CD14-positive monocyte (primary cell): ENCODE results near the gene RNF175. TPM values are rescaled to one million over a fixed set of nuclear protein-coding genes. Genes with fewer than 3 reads are reported as not detected.

Experiments
- DNase-seq, 3 donors: peaks; one replicate each; pipeline ENCODE4 v3.0.0-alpha.2; 2011 to 2022
- H2AFZ ChIP-seq: 2 replicates; pipeline ENCODE4 v1.6.0; 2012; ENCODE audit warnings: mild to moderate bottlenecking, low read depth, low read length, inconsistent platforms; ENCODE audit not compliant: insufficient read depth, poor library complexity, severe bottlenecking
- H3K27ac ChIP-seq, 2 donors: 1 replicate in 1 of 2; 2 replicates in 1 of 2; pipeline ENCODE4 v1.5.1; 2012 to 2013; ENCODE audit warnings: low read length in 2 of 2, control low read depth in 1 of 2, inconsistent platforms in 1 of 2, low read depth in 1 of 2, mild to moderate bottlenecking in 1 of 2
- H3K27me3 ChIP-seq, 2 donors: one replicate each; pipeline versions ENCODE4 v1.6.0 to v1.6.1; 2011 to 2013; ENCODE audit warnings: low read length in 2 of 2; ENCODE audit not compliant: control insufficient read depth in 2 of 2, insufficient read depth in 2 of 2
- H3K36me3 ChIP-seq, 2 donors: replicated peaks in 1 of 2; 1 replicate in 1 of 2; 2 replicates in 1 of 2; pipeline versions ENCODE4 v1.5.1 to v1.6.1; 2012 to 2013; ENCODE audit warnings: low read length in 2 of 2, control low read depth in 1 of 2, inconsistent platforms in 1 of 2, mild to moderate bottlenecking in 1 of 2; ENCODE audit not compliant: insufficient read depth in 2 of 2, control insufficient read depth in 1 of 2
- H3K4me1 ChIP-seq, 2 donors: 1 replicate in 1 of 2; 2 replicates in 1 of 2; pipeline versions ENCODE4 v1.5.1 to v1.6.1; 2012 to 2013; ENCODE audit warnings: low read length in 2 of 2, control low read depth in 1 of 2, inconsistent platforms in 1 of 2, mild to moderate bottlenecking in 1 of 2, moderate library complexity in 1 of 2; ENCODE audit not compliant: insufficient read depth in 2 of 2, control insufficient read depth in 1 of 2
- H3K4me2 ChIP-seq: replicated peaks from 2 replicates; pipeline ENCODE3; 2012; ENCODE audit warnings: low read length, moderate library complexity, mild to moderate bottlenecking; ENCODE audit not compliant: poor library complexity, severe bottlenecking; ENCODE audit errors: extremely low read depth
- H3K4me3 ChIP-seq, 3 experiments: fragments of 200-600 bp in 1 of 3; sonication (generic) in 1 of 3; replicated peaks in 1 of 3; 1 replicate in 2 of 3; 2 replicates in 1 of 3; pipeline ENCODE4 v1.5.1; 2011 to 2013; ENCODE audit warnings: low read length in 3 of 3, mild to moderate bottlenecking in 3 of 3, control low read depth in 2 of 3, low read depth in 2 of 3, inconsistent platforms in 1 of 3, moderate library complexity in 1 of 3
- H3K79me2 ChIP-seq: 2 replicates; pipeline ENCODE4 v1.6.0; 2012; ENCODE audit warnings: mild to moderate bottlenecking, control low read depth, inconsistent platforms, low read length, moderate library complexity; ENCODE audit not compliant: insufficient read depth
- H3K9ac ChIP-seq: 2 replicates; pipeline ENCODE4 v1.6.0; 2017; ENCODE audit warnings: low read length, mild to moderate bottlenecking; ENCODE audit not compliant: insufficient read depth, poor library complexity, severe bottlenecking
- H3K9me3 ChIP-seq, 2 donors: replicated peaks in 1 of 2; 1 replicate in 1 of 2; 2 replicates in 1 of 2; pipeline versions ENCODE4 v1.5.1 to v1.6.1; 2012 to 2013; ENCODE audit warnings: low read length in 2 of 2, control low read depth in 1 of 2; ENCODE audit not compliant: control insufficient read depth in 1 of 2, insufficient read depth in 1 of 2
- H4K20me1 ChIP-seq: 2 replicates; pipeline ENCODE4 v1.6.0; 2012; ENCODE audit warnings: mild to moderate bottlenecking, low read length, control low read depth, moderate library complexity; ENCODE audit not compliant: insufficient read depth
- H3K27ac Mint-ChIP-seq, 7 donors: one replicate each; pipeline ENCODE4 v1.8.0; 2020; ENCODE audit warnings: mild to moderate bottlenecking in 7 of 7, mixed read lengths in 7 of 7, moderate library complexity in 6 of 7, inconsistent platforms in 2 of 7
- H3K27me3 Mint-ChIP-seq, 3 donors: one replicate each; pipeline ENCODE4 v1.8.0; 2021 to 2022; ENCODE audit warnings: low read depth in 3 of 3, mild to moderate bottlenecking in 3 of 3, mixed read lengths in 3 of 3, moderate library complexity in 3 of 3, inconsistent platforms in 1 of 3
- H3K36me3 Mint-ChIP-seq, 2 donors: one replicate each; pipeline ENCODE4 v1.8.0; 2020; ENCODE audit warnings: mixed read lengths in 2 of 2, inconsistent platforms in 1 of 2, mild to moderate bottlenecking in 1 of 2
- H3K4me1 Mint-ChIP-seq: one replicate; pipeline ENCODE4 v1.8.0; 2020; ENCODE audit warnings: mild to moderate bottlenecking, mixed read lengths
- H3K4me3 Mint-ChIP-seq, 2 donors: one replicate each; pipeline ENCODE4 v1.8.0; 2020; ENCODE audit warnings: mild to moderate bottlenecking in 2 of 2, mixed read lengths in 2 of 2, moderate library complexity in 1 of 2
- H3K9me3 Mint-ChIP-seq, 7 donors: one replicate each; pipeline ENCODE4 v1.8.0; 2020 to 2022; ENCODE audit warnings: mixed read lengths in 7 of 7, mild to moderate bottlenecking in 6 of 7, moderate library complexity in 6 of 7, inconsistent platforms in 2 of 7
- CTCF ChIP-seq: fragments of 200-600 bp; IDR thresholded peaks from one replicate; pipeline ENCODE4 v1.8.0; 2022; ENCODE audit warnings: antibody characterized with exemption, mild to moderate bottlenecking
- WGBS: methylation state at CpG from one replicate; pipeline ENCODE4 v1.1.5; 2013; ENCODE audit warnings: missing lambda C conversion rate; ENCODE audit not compliant: insufficient coverage; 5-methylcytosine and 5-hydroxymethylcytosine counted together
- intact Hi-C, 2 donors: fragments of 100-400 bp; cut with micrococcal nuclease; formaldehyde crosslinking; loops; one replicate each; pipeline versions ENCODE4 v1.15.0 to v1.15.1; 2023
- polyA plus RNA-seq, 3 donors: library from polyadenylated mRNA; depleted of rRNA in 1 of 3; unstranded in 2 of 3; stranded (reverse) in 1 of 3; fragments of 300-500 nt in 2 of 3; fragments of >200 nt in 1 of 3; fragmentation: Illumina TruSeq in 2 of 3; gene quantifications; 1 replicate in 2 of 3; 2 replicates in 1 of 3; pipeline ENCODE4 v1.2.3, GENCODE V29; 2012 to 2021

The RNF175 gene
- polyA plus RNA-seq, 3 donors: 0.36 to 0.91 (median 0.55) TPM

GRCh38 chr4:153785910-153786721 is 26.3 kb upstream of the RNF175 start:
- Histone ChIP-seq H3K4me2 (no peak overlapping the region), H3K79me2 (no peaks in the 10 kb centered on the region), H3K27ac (no peak overlapping the region), H3K9me3 (peaks cover 0 to 34% of the 10 kb centered on the region in 2 donors), H3K36me3 (no peaks in the 10 kb centered on the region), H3K4me1 (peaks cover 9 to 27% of the 10 kb centered on the region in 2 donors), H3K27me3 (peaks cover 80 to 97% of the 10 kb centered on the region in 2 donors), H3K4me3 (no peak overlapping the region), H3K9ac (no peak overlapping the region), H4K20me1 (no peaks in the 10 kb centered on the region), H2AFZ (no peak overlapping the region)
- WGBS: 0% methylated on average over 1 of the region's 3 CpGs
- H3K27ac Mint-ChIP-seq: no peak overlapping the region
- peaks cover 0 to 9% of the 10 kb centered on the region in 2 donors for H3K36me3 Mint-ChIP-seq
- no peak for TF ChIP-seq CTCF
- peaks cover 32% of the 10 kb centered on the region for H3K4me1 Mint-ChIP-seq
- intact Hi-C loops: no loop called here
- peaks cover 79 to 91% (median 88%) of the 10 kb centered on the region in 3 donors for H3K27me3 Mint-ChIP-seq
- H3K9me3 Mint-ChIP-seq: peaks cover 0 to 22% (median 11%) of the 10 kb centered on the region in 7 donors
- peak overlapping the region in 1 of 2 donors; percentile 17 for H3K4me3 Mint-ChIP-seq
- DNase-seq: no peak

GRCh38 chr4:153784166-153784699 is 24.4 kb upstream of the RNF175 start:
- Histone ChIP-seq H2AFZ (no peak overlapping the region), H3K27me3 (peaks cover 69 to 81% of the 10 kb centered on the region in 2 donors), H3K9me3 (peaks cover 0 to 18% of the 10 kb centered on the region in 2 donors), H3K4me2 (no peak overlapping the region), H3K36me3 (no peaks in the 10 kb centered on the region), H4K20me1 (no peaks in the 10 kb centered on the region), H3K79me2 (no peaks in the 10 kb centered on the region), H3K27ac (no peak overlapping the region), H3K4me1 (peaks cover 2 to 8% of the 10 kb centered on the region in 2 donors), H3K4me3 (no peak overlapping the region), H3K9ac (no peak overlapping the region)
- TF ChIP-seq CTCF: no peak
- WGBS: 57% methylated on average over 1 of the region's 3 CpGs
- no peak overlapping the region for H3K27ac Mint-ChIP-seq
- H3K27me3 Mint-ChIP-seq: peaks cover 66 to 79% (median 74%) of the 10 kb centered on the region in 3 donors
- intact Hi-C loops: no loop called here
- peak overlapping the region in 1 of 2 donors; percentile 14 for H3K4me3 Mint-ChIP-seq
- DNase-seq: no peak
- H3K4me1 Mint-ChIP-seq: peaks cover 25% of the 10 kb centered on the region
- peaks cover 0 to 9% of the 10 kb centered on the region in 2 donors for H3K36me3 Mint-ChIP-seq
- peaks cover 0 to 12% (median 7%) of the 10 kb centered on the region in 7 donors for H3K9me3 Mint-ChIP-seq
